Lung (tissue), 12 donors: ENCODE data around the gene SAMD8. TPM values are rescaled to one million over a fixed set of nuclear protein-coding genes. Genes with fewer than 3 reads are reported as not detected.
"Not testable (repeated sequence)": the region's sequence is repeated elsewhere in the genome, so short reads cannot be mapped to it uniquely, and the experiment has no call there.

ENCODE experiments used
- ATAC-seq: fragments of 200-7000 bp; cut with Tn5 transposase; one replicate; pipeline ENCODE4 v1.9.1; 2020; ENCODE audit warnings: moderate number of reproducible peaks; ENCODE audit not compliant: insufficient read depth, low FRiP score
- DNase-seq, 3 donors: peaks; one replicate each; pipeline ENCODE4 v3.0.0-alpha.2; 2013 to 2017
- H3K27ac ChIP-seq, 2 donors: one replicate each; pipeline ENCODE4 v1.5.1; 2013; ENCODE audit warnings: mild to moderate bottlenecking in 2 of 2, moderate library complexity in 2 of 2, control low read depth in 1 of 2, inconsistent platforms in 1 of 2, low read depth in 1 of 2, low read length in 1 of 2
- H3K27me3 ChIP-seq, 3 donors: one replicate each; pipeline ENCODE4 v1.5.1; 2013; ENCODE audit warnings: low read length in 2 of 3; ENCODE audit not compliant: control insufficient read depth in 3 of 3, insufficient read depth in 3 of 3
- H3K36me3 ChIP-seq, 4 donors: one replicate each; pipeline ENCODE4 v1.5.1; 2013; ENCODE audit warnings: low read length in 4 of 4, mild to moderate bottlenecking in 1 of 4, moderate library complexity in 1 of 4; ENCODE audit not compliant: control insufficient read depth in 4 of 4, insufficient read depth in 4 of 4
- H3K4me1 ChIP-seq, 5 donors: one replicate each; pipeline ENCODE4 v1.5.1; 2013; ENCODE audit warnings: low read length in 5 of 5, mild to moderate bottlenecking in 2 of 5, moderate library complexity in 1 of 5; ENCODE audit not compliant: control insufficient read depth in 5 of 5, insufficient read depth in 5 of 5
- H3K4me3 ChIP-seq: one replicate; pipeline ENCODE4 v1.5.1; 2013; ENCODE audit warnings: mild to moderate bottlenecking, control low read depth, moderate library complexity
- H3K9ac ChIP-seq, 2 donors: one replicate each; pipeline ENCODE4 v1.5.1; 2013; ENCODE audit warnings: low read length in 2 of 2, control low read depth in 1 of 2; ENCODE audit not compliant: insufficient read depth in 1 of 2
- H3K9me3 ChIP-seq, 4 donors: one replicate each; pipeline ENCODE4 v1.5.1; 2013; ENCODE audit warnings: low read length in 3 of 4, mild to moderate bottlenecking in 1 of 4, moderate library complexity in 1 of 4; ENCODE audit not compliant: control insufficient read depth in 4 of 4, insufficient read depth in 3 of 4
- WGBS, 2 donors: extraction: QIAGEN DNeasy Blood & Tissue Kit; methylation state at CpG; one replicate each; pipeline ENCODE4 v1.1.7; 2013; 5-methylcytosine and 5-hydroxymethylcytosine counted together
- polyA plus RNA-seq, 2 donors: library from polyadenylated mRNA; stranded (reverse); fragments of 200-250 nt; gene quantifications; one replicate each; pipeline ENCODE4 v1.2.1, GENCODE V29; 2013
- total RNA-seq, 2 donors: library from RNA; depleted of rRNA in 1 of 2; stranded (reverse); fragments of >200 nt in 1 of 2; gene quantifications; one replicate each; pipeline ENCODE4 v1.2.1, GENCODE V29; 2014 to 2021
- TF ChIP-seq, protein P1 (sequence below): IDR thresholded peaks from 2 replicates; pipeline ENCODE4 v1.5.1; 2012; ENCODE audit warnings: mild to moderate bottlenecking; ENCODE audit errors: control extremely low read depth, extremely low read depth
- donor health status: control.
- donor health status: control.
- donor health status: Bipolar disorder and iron deficiency.
- donor health status: healthy.
- donor health status: DM: yes; HTN: yes; CAD: no.

Gene SAMD8
- total and polyA plus RNA-seq, 4 donors, result 5.5 to 29.0 (median 11.3) TPM

DNA sequence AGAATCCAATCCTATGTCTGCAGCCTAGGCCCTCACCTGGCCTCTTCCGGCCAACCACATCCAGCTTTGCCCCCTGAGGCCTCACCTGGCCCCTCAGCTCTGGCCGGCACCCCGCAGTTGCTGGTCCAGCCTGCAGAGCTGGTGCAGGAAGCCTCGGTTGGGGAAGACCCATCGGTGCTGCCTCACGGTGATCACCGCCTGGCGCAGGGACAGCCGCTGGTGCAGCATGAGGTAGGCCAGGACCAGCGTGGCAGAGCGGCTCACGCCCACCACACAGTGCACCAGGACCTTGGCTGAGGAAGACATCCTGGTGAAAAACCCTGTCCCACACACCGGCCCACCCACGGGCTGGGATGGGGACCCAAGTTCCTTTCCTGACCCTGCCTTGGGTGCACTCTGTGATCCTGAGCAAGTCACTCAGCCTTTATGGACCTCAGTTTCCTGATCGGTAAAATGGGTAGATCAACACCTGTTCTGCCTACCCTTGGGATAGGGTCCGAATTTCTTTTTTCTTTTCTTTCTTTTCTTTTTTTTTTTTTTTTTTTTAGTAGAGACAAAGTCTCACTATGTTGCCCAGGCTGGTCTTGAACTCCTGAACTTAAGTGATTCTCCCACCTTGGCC is 5.8 kb upstream of the SAMD8 start:
- 95% methylated on average over 16 of the region's 16 CpGs for WGBS, 2 donors

DNA sequence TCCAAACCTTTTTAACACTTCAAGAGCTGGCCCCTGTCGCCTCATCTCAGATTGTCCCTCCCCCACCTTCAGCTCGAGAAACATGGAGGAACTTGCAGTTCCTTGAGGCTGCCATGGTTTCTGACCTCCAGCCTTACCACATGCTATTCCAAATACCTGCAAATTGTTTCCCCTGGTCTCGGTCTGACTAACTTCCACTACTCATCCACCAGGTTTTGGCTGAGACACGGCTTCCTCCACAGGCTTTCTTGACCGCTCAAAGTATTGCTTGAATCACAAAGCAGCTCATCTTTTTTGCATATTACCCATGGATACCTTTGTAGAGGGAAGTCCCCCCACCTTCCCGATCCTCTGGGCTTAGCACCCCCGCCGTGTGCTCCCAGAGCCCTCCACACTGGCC is 5.2 kb upstream of the SAMD8 start:
- DNase-seq (no peak), ATAC-seq (no peak)
- Histone ChIP-seq H3K9ac (no peak overlapping the region), H3K9me3 (no peaks in the 10 kb centered on the region), H3K4me1 (peaks cover 0 to 2% (median 0%) of the 10 kb centered on the region in 5 donors), H3K27ac (no peak overlapping the region), H3K4me3 (no peak overlapping the region), H3K27me3 (no peaks in the 10 kb centered on the region), H3K36me3 (no peaks in the 10 kb centered on the region)
- TF ChIP-seq, protein P1, sequence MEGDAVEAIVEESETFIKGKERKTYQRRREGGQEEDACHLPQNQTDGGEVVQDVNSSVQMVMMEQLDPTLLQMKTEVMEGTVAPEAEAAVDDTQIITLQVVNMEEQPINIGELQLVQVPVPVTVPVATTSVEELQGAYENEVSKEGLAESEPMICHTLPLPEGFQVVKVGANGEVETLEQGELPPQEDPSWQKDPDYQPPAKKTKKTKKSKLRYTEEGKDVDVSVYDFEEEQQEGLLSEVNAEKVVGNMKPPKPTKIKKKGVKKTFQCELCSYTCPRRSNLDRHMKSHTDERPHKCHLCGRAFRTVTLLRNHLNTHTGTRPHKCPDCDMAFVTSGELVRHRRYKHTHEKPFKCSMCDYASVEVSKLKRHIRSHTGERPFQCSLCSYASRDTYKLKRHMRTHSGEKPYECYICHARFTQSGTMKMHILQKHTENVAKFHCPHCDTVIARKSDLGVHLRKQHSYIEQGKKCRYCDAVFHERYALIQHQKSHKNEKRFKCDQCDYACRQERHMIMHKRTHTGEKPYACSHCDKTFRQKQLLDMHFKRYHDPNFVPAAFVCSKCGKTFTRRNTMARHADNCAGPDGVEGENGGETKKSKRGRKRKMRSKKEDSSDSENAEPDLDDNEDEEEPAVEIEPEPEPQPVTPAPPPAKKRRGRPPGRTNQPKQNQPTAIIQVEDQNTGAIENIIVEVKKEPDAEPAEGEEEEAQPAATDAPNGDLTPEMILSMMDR, result no peak
- WGBS, 2 donors, result 82 to 86% methylated on average over 8 of the region's 8 CpGs

More for the DNA sequence above, 5.8 kb upstream of the SAMD8 start:
- peaks cover 0 to 2% (median under 1%) of the 10 kb centered on the region in 5 donors for H3K4me1 ChIP-seq
- H3K27me3 ChIP-seq, result no peaks in the 10 kb centered on the region
- DNase-seq (no peak), ATAC-seq (no peak)
- TF ChIP-seq, protein P1, result no peak
- no peak overlapping the region for H3K27ac ChIP-seq
- no peak overlapping the region for H3K9ac ChIP-seq
- H3K36me3 ChIP-seq, result no peaks in the 10 kb centered on the region
- no peak overlapping the region for H3K4me3 ChIP-seq
- H3K9me3 ChIP-seq, result no peaks in the 10 kb centered on the region

DNA sequence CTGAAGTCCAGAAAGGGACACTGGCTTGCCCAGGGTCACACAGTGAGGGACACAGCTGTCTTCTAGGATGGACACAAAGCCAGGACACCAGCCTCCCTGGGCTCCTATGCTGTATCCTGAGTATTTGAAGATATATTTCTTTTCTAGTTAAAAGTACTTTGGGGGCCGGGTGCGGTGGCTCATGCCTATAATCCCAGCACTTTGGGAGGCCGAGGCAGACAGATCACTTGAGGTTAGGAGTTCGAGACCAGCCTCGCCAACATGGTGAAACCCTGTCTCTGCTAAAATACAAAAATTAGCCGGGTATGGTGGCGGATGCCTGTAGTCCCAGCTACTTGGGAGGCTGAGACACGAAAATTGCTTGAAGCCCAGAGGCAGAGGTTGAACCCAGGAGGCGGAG is 4.6 kb upstream of the SAMD8 start:
- not testable (repeated sequence) for H3K4me3 ChIP-seq, H3K9me3 ChIP-seq, H3K27me3 ChIP-seq, H3K27ac ChIP-seq, H3K9ac ChIP-seq, ATAC-seq, H3K4me1 ChIP-seq, H3K36me3 ChIP-seq, DNase-seq
- 96 to 97% methylated on average over 9 of the region's 9 CpGs for WGBS, 2 donors

DNA sequence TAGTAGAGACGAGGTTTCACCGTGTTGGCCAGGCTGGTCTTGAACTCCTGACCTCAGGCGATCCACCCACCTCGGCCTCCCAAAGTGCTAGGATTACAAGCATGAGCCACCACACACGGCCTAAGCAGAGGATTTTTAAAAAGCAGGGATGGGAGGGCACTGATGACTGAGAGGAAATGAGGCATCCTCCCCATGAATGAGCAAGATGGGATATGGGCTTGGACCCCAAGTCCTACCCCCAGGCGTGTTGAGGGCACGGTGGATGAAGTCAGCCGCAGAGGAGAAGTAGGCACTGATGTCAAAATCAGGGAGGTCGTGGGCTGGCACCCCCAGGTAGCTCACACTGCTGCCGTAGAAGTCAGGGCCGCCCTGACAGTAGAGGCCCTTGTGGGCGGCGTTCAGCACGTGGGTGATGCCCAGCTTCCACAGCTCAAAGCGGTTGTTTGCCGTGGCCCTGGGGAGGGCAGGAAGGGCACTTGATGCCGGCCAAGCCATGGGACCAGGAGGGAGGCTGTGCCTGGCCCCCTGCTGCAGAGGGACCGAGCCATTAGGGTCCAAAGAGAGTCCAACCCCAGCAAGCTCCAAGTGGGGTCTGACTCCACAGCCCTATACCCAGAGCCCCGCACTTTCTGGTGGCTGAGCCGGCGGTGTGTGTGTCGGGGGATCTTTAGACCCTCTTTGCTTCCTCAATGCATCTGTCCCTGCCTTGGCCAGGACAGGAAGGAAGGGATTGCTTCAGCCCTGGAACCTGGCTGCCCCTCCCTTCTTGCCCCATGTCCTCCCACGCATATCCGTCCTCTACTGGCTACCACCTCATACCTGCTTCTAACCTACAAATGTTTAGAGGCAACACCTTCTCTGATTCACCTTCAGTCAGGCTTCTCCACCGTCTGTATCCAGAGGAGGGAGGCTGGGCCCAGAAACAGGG is 3.4 kb upstream of the SAMD8 start:
- H3K4me1 ChIP-seq, result peaks cover 0 to 6% (median 2%) of the 10 kb centered on the region in 5 donors
- H3K9ac ChIP-seq, result no peak overlapping the region
- TF ChIP-seq, protein P1, result no peak
- ATAC-seq, result no peak
- H3K4me3 ChIP-seq, result no peak overlapping the region
- no peaks in the 10 kb centered on the region for H3K36me3 ChIP-seq
- 71 to 84% methylated on average over 25 of the region's 25 CpGs for WGBS, 2 donors
- no peak overlapping the region for H3K27ac ChIP-seq
- no peak for DNase-seq
- H3K9me3 ChIP-seq, result no peaks in the 10 kb centered on the region
- H3K27me3 ChIP-seq, result no peaks in the 10 kb centered on the region
